Adrenal gland (tissue), 12 donors: Measurements from ENCODE around the gene KRT24. TPM values are rescaled to one million over a fixed set of nuclear protein-coding genes. Genes with fewer than 3 reads are reported as not detected.

Source experiments
- DNase-seq, 7 donors: peaks; one replicate each; pipeline ENCODE4 v3.0.0-alpha.2; 2019 to 2020
- H3K27ac ChIP-seq, 5 donors: fragments of 200-600 bp; sonication (generic) in 4 of 5; 1 replicate in 3 of 5; 2 replicates in 2 of 5; pipeline versions ENCODE4 v1.5.1 to v1.8.0; 2016 to 2020; ENCODE audit warnings: mild to moderate bottlenecking in 1 of 5
- H3K27me3 ChIP-seq: fragments of 200-600 bp; 2 replicates; pipeline ENCODE4 v1.8.0; 2021
- H3K36me3 ChIP-seq, 2 donors: fragments of 200-600 bp; replicated peaks in 1 of 2; 1 replicate in 1 of 2; 2 replicates in 1 of 2; pipeline versions ENCODE4 v1.5.1 to v1.8.0; 2018 to 2022
- H3K4me1 ChIP-seq, 2 donors: fragments of 200-600 bp; replicated peaks in 1 of 2; 1 replicate in 1 of 2; 2 replicates in 1 of 2; pipeline versions ENCODE4 v1.5.1 to v1.8.0; 2018 to 2021
- H3K4me3 ChIP-seq, 4 donors: fragments of 200-600 bp; sonication (generic) in 3 of 4; one replicate each; pipeline ENCODE4 v1.5.1; 2016 to 2018
- H3K9me3 ChIP-seq, 3 donors: fragments of 200-600 bp; sonication (generic) in 1 of 3; replicated peaks in 1 of 3; 1 replicate in 2 of 3; 2 replicates in 1 of 3; pipeline versions ENCODE4 v1.5.1 to v1.8.0; 2016 to 2021
- CTCF ChIP-seq, 6 experiments: fragments of 450-650 bp in 4 of 6; fragments of 200-600 bp in 2 of 6; sonication (generic) in 1 of 6; IDR thresholded peaks; 1 replicate in 5 of 6; 2 replicates in 1 of 6; pipeline versions ENCODE4 v1.5.1 to v1.8.0; 2016 to 2021; ENCODE audit warnings: antibody characterized with exemption in 6 of 6, mild to moderate bottlenecking in 2 of 6, moderate library complexity in 1 of 6
- POLR2A ChIP-seq, 2 donors: fragments of 450-650 bp; IDR thresholded peaks; one replicate each; pipeline ENCODE4 v1.6.1; 2017; ENCODE audit warnings: antibody characterized with exemption in 2 of 2, mild to moderate bottlenecking in 2 of 2, moderate library complexity in 1 of 2
- WGBS, 4 donors: extraction: QIAGEN DNeasy Blood & Tissue Kit in 2 of 4; methylation state at CpG; one replicate each; pipeline versions ENCODE4 v1.1.5 to v1.1.7; 2013 to 2017; 5-methylcytosine and 5-hydroxymethylcytosine counted together
- intact Hi-C, 2 donors: fragments of 100-400 bp; cut with DNase I; formaldehyde crosslinking; loops; one replicate each; pipeline versions ENCODE4 v1.14.1 to v1.15.0; 2022 to 2023
- polyA plus RNA-seq, 3 donors: library from polyadenylated mRNA; stranded (reverse); fragments of 200-250 nt in 2 of 3; fragments of 350-450 nt in 1 of 3; fragmentation: Illumina TruSeq in 1 of 3; extraction: RNeasy Lipid Tissue Mini Kit (QIAGEN cat#74804) in 1 of 3; gene quantifications; one replicate each; pipeline ENCODE4 v1.2.3, GENCODE V29; 2013 to 2014
- total RNA-seq, 9 donors: library from RNA; depleted of rRNA in 4 of 9; stranded (reverse); fragments of >200 nt in 4 of 9; fragments of 120-200 nt in 1 of 9; fragmentation: NEBNext Ultra II Directional in 1 of 9; extraction: Animal tissue kit (Norgen Biotek cat#: 25700) in 1 of 9; gene quantifications; one replicate each; pipeline versions ENCODE4 v1.1.0 to v1.2.4, GENCODE V29; 2013 to 2023
- donor health status: healthy with polysubstance abuse.
- donor health status: Bipolar disorder and iron deficiency.
- donor health status: DM: yes; HTN: yes; CAD: no.
- donor health status: DM: no; HTN: no; CAD: no.
- donor health status: DM: no; HTN: no; CAD: no.
- donor health status: DM: yes; HTN: yes; CAD: no.

Gene KRT24
- total and polyA plus RNA-seq, 12 donors, result 0.10 to 0.24 TPM; not detected in 10

- Histone ChIP-seq H3K9me3 (no peaks in the 10 kb centered on the region), H3K27me3 (peaks cover 4% of the 10 kb centered on the region), H3K27ac (no peak overlapping the region), H3K36me3 (no peaks in the 10 kb centered on the region), H3K4me1 (no peaks in the 10 kb centered on the region), H3K4me3 (no peak overlapping the region)
- intact Hi-C loops, result no loop called here
- no peak for DNase-seq
- TF ChIP-seq POLR2A (IDR thresholded peaks at IDR 0.05) (no peak), CTCF (IDR thresholded peaks at IDR 0.05) (no peak)
- WGBS, 4 donors, result 51 to 66% (median 57%) methylated on average over 4 of the region's 4 CpGs
Measured at GRCh38 chr17:40705584-40705983, 2.0 kb upstream of the KRT24 start.

- no peak for TF ChIP-seq POLR2A (IDR thresholded peaks at IDR 0.05)
- TF ChIP-seq CTCF (IDR thresholded peaks at IDR 0.05), result no peak
- H3K36me3 ChIP-seq, result no peaks in the 10 kb centered on the region
- intact Hi-C loops, result no loop called here
- H3K4me3 ChIP-seq, result no peak overlapping the region
- no peaks in the 10 kb centered on the region for H3K4me1 ChIP-seq
- 88 to 93% (median 90%) methylated on average over 3 of the region's 3 CpGs for WGBS, 4 donors
- H3K27me3 ChIP-seq, result no peaks in the 10 kb centered on the region
- H3K27ac ChIP-seq, result no peak overlapping the region
- DNase-seq, result no peak
- no peaks in the 10 kb centered on the region for H3K9me3 ChIP-seq
Measured at GRCh38 chr17:40702271-40702670, 1.3 kb downstream of the KRT24 start.

GRCh38 chr17:40699853-40700252 is 3.7 kb downstream of the KRT24 start:
- Histone ChIP-seq H3K9me3 (no peaks in the 10 kb centered on the region), H3K4me3 (no peak overlapping the region), H3K4me1 (no peaks in the 10 kb centered on the region), H3K36me3 (no peaks in the 10 kb centered on the region), H3K27me3 (peaks cover 10% of the 10 kb centered on the region), H3K27ac (peak overlapping the region in 1 of 5 donors; percentile 50)
- 59 to 72% (median 67%) methylated on average over 5 of the region's 5 CpGs for WGBS, 4 donors
- no peak for DNase-seq
- intact Hi-C loops, result no loop called here
- no peak for TF ChIP-seq CTCF (IDR thresholded peaks at IDR 0.05)
- TF ChIP-seq POLR2A (IDR thresholded peaks at IDR 0.05), result no peak

- no peak for TF ChIP-seq CTCF (IDR thresholded peaks at IDR 0.05)
- no peak for TF ChIP-seq POLR2A (IDR thresholded peaks at IDR 0.05)
- Histone ChIP-seq H3K36me3 (no peaks in the 10 kb centered on the region), H3K9me3 (no peaks in the 10 kb centered on the region), H3K27ac (no peak overlapping the region), H3K27me3 (peaks cover 10% of the 10 kb centered on the region), H3K4me1 (no peaks in the 10 kb centered on the region), H3K4me3 (no peak overlapping the region)
- 50 to 63% (median 59%) methylated on average over 9 of the region's 9 CpGs for WGBS, 4 donors
- no peak for DNase-seq
- intact Hi-C loops, result no loop called here
Measured at GRCh38 chr17:40699371-40699770, 4.2 kb downstream of the KRT24 start.
